Measurements from ENCODE around the gene ZEB1.

DNA sequence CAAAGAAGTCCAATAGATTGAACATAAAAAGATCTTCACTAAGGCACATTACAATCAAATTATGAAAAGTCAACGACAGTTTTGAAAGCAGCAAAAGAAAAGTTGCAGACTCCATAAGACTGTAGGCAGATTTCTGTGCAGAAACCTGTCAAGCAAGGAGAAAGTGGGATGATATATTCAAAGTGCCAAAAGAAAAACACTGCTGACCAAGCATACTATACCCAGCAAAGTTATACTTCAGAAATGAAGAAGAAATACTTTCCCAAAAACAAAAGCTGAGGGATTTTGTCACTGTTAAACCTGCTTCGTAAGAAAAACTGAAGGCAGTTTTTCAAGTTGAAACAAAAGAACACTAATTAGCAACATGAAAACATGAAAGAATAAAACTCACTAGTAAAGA is 145.5 kb downstream of the ZEB1 start:
- TF ChIP-seq, protein P1, sequence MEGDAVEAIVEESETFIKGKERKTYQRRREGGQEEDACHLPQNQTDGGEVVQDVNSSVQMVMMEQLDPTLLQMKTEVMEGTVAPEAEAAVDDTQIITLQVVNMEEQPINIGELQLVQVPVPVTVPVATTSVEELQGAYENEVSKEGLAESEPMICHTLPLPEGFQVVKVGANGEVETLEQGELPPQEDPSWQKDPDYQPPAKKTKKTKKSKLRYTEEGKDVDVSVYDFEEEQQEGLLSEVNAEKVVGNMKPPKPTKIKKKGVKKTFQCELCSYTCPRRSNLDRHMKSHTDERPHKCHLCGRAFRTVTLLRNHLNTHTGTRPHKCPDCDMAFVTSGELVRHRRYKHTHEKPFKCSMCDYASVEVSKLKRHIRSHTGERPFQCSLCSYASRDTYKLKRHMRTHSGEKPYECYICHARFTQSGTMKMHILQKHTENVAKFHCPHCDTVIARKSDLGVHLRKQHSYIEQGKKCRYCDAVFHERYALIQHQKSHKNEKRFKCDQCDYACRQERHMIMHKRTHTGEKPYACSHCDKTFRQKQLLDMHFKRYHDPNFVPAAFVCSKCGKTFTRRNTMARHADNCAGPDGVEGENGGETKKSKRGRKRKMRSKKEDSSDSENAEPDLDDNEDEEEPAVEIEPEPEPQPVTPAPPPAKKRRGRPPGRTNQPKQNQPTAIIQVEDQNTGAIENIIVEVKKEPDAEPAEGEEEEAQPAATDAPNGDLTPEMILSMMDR (IDR thresholded peaks at IDR 0.05): no peak
- TF ChIP-seq POLR2A (IDR thresholded peaks at IDR 0.05) (no peak), POLR2AphosphoS5 (IDR thresholded peaks at IDR 0.05; ENCODE audit: insufficient read depth in 1 of 2, low read depth in 1 of 2) (no peak)

All from vagina (tissue), 2 donors.